Gastroesophageal sphincter (tissue), 3 donors: Measurements from ENCODE around the gene FANCL.

ENCODE experiments used
- EP300 ChIP-seq: sonication (generic); formaldehyde crosslinking; IDR thresholded peaks from one replicate; pipeline ENCODE4 v1.6.1; 2017; ENCODE audit warnings: antibody characterized with exemption, mild to moderate bottlenecking
- POLR2A ChIP-seq, 2 donors: fragments of 450-650 bp; IDR thresholded peaks; one replicate each; pipeline ENCODE4 v1.6.1; 2017; ENCODE audit warnings: antibody characterized with exemption in 2 of 2, mild to moderate bottlenecking in 2 of 2, moderate library complexity in 1 of 2
- POLR2AphosphoS5 ChIP-seq: sonication (generic); formaldehyde crosslinking; IDR thresholded peaks from one replicate; pipeline ENCODE4 v1.6.1; 2017; ENCODE audit warnings: antibody characterized with exemption
- TF ChIP-seq, protein P1 (sequence below), 4 experiments: fragments of 200-600 bp in 2 of 4; fragments of 450-650 bp in 2 of 4; sonication (generic) in 1 of 4; IDR thresholded peaks; one replicate each; pipeline ENCODE4 v1.5.1; 2017 to 2019; ENCODE audit warnings: antibody characterized with exemption in 4 of 4, mild to moderate bottlenecking in 2 of 4, moderate library complexity in 2 of 4

DNA sequence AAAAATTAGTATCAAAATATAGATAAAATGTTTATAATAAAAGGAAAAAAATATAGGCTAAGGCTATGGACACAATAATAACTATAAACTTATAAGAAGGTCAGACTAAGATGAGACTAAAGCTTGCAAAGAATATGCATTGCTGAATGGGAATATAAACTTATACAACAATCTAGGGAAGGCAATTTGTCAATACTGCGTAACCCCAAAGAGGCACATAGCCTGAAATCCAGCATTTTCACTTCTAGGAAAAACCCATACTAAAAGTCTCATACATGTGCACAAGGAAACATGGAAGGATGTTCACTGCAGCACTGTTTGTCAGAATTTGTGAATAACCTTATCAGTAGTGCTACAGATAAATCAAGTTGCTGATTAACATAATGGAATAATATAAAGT is 45.5 kb downstream of the FANCL start:
- TF ChIP-seq, protein P1, sequence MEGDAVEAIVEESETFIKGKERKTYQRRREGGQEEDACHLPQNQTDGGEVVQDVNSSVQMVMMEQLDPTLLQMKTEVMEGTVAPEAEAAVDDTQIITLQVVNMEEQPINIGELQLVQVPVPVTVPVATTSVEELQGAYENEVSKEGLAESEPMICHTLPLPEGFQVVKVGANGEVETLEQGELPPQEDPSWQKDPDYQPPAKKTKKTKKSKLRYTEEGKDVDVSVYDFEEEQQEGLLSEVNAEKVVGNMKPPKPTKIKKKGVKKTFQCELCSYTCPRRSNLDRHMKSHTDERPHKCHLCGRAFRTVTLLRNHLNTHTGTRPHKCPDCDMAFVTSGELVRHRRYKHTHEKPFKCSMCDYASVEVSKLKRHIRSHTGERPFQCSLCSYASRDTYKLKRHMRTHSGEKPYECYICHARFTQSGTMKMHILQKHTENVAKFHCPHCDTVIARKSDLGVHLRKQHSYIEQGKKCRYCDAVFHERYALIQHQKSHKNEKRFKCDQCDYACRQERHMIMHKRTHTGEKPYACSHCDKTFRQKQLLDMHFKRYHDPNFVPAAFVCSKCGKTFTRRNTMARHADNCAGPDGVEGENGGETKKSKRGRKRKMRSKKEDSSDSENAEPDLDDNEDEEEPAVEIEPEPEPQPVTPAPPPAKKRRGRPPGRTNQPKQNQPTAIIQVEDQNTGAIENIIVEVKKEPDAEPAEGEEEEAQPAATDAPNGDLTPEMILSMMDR (IDR thresholded peaks at IDR 0.05) = no peak
- no peak for TF ChIP-seq POLR2A (IDR thresholded peaks at IDR 0.05)
- no peak for TF ChIP-seq POLR2AphosphoS5
- TF ChIP-seq EP300 = no peak
